Left colon (tissue), 2 donors: ENCODE data around the gene ARHGAP12. TPM values are rescaled to one million over a fixed set of nuclear protein-coding genes. Genes with fewer than 3 reads are reported as not detected.

ENCODE experiments used
- ATAC-seq: fragments of 200-7000 bp; cut with Tn5 transposase; one replicate; pipeline ENCODE4 v1.9.1; 2020; ENCODE audit warnings: mild to moderate bottlenecking, moderate library complexity
- DNase-seq, 2 donors: peaks; one replicate each; pipeline ENCODE4 v3.0.0-alpha.2; 2020
- intact Hi-C, 2 donors: fragments of 100-400 bp; cut with DNase I in 1 of 2; cut with micrococcal nuclease in 1 of 2; formaldehyde crosslinking; loops; one replicate each; pipeline versions ENCODE4 v1.11.2 to v1.14.0; 2022; cut with DNase I, micrococcal nuclease
- total RNA-seq, 2 donors: library from RNA; stranded (reverse); fragmentation: NEBNext Ultra II Directional; extraction: Animal tissue kit (Norgen Biotek cat#: 25700); gene quantifications; one replicate each; pipeline ENCODE4 v1.2.1, GENCODE V29; 2021
- donor health status: DM: no; HTN: no; CAD: no.
- donor health status: DM: yes; HTN: yes; CAD: no.

The ARHGAP12 gene
- total RNA-seq, 2 donors from 2014 or later: 38.2 to 46.9 TPM

GRCh38 chr10:31953480-31953879 is 24.8 kb upstream of the ARHGAP12 start:
- intact Hi-C loops: no loop called here
- ATAC-seq: no peak
- DNase-seq: no peak

GRCh38 chr10:31953080-31953479 is 24.4 kb upstream of the ARHGAP12 start:
- intact Hi-C loops: no loop called here

GRCh38 chr10:31952066-31952465 is 23.4 kb upstream of the ARHGAP12 start:
- DNase-seq: no peak
- no peak for ATAC-seq
- intact Hi-C loops: no loop called here

More at GRCh38 chr10:31953080-31953479, 24.4 kb upstream of the ARHGAP12 start:
- ATAC-seq (no peak), DNase-seq (no peak)

GRCh38 chr10:31949266-31949665 is 20.6 kb upstream of the ARHGAP12 start:
- intact Hi-C loops: loop anchor here in 1 of 2 donors (5.0 kb wide), 1 partner anchor 87 kb away; no protein-coding TSS in a partner anchor
- ATAC-seq (no peak), DNase-seq (no peak)

GRCh38 chr10:31948021-31948420 is 19.4 kb upstream of the ARHGAP12 start:
- DNase-seq: no peak
- peak; percentile 7 for ATAC-seq
- intact Hi-C loops: loop anchor here in 1 of 2 donors (5.0 kb wide), 1 partner anchor 86 kb away; no protein-coding TSS in a partner anchor

- DNase-seq (no peak), ATAC-seq (peak; percentile 91)
- intact Hi-C loops: loop anchor here in 1 of 2 donors (5.0 kb wide), 1 partner anchor 85 kb away; no protein-coding TSS in a partner anchor
Measured at GRCh38 chr10:31947144-31947926, 18.7 kb upstream of the ARHGAP12 start.

GRCh38 chr10:31945392-31945791 is 16.8 kb upstream of the ARHGAP12 start:
- DNase-seq: no peak
- intact Hi-C loops: loop anchor here in 1 of 2 donors (5.0 kb wide), 1 partner anchor 83 kb away; no protein-coding TSS in a partner anchor
- ATAC-seq: no peak

GRCh38 chr10:31944071-31944433 is 15.4 kb upstream of the ARHGAP12 start:
- intact Hi-C loops: no loop called here
- DNase-seq: no peak
- no peak for ATAC-seq

GRCh38 chr10:31942892-31943291 is 14.3 kb upstream of the ARHGAP12 start:
- peak; percentile 70 for ATAC-seq
- no peak for DNase-seq
- intact Hi-C loops: no loop called here

- intact Hi-C loops: no loop called here
- ATAC-seq (no peak), DNase-seq (no peak)
Measured at GRCh38 chr10:31942435-31942834, 13.8 kb upstream of the ARHGAP12 start.

- intact Hi-C loops: no loop called here
- peak; percentile 18 to 45 for DNase-seq
- ATAC-seq: peak; percentile 52
Measured at GRCh38 chr10:31940839-31941653, 12.4 kb upstream of the ARHGAP12 start.

- intact Hi-C loops: no loop called here
- no peak for ATAC-seq
- DNase-seq: no peak
Measured at GRCh38 chr10:31939797-31940708, 11.4 kb upstream of the ARHGAP12 start.

- ATAC-seq: peak; percentile 43
- intact Hi-C loops: no loop called here
- peak in 1 of 2 donors; percentile 16 for DNase-seq
Measured at GRCh38 chr10:31937371-31937770, 8.7 kb upstream of the ARHGAP12 start.

GRCh38 chr10:31936933-31937332 is 8.3 kb upstream of the ARHGAP12 start:
- no peak for DNase-seq
- peak; percentile 96 for ATAC-seq
- intact Hi-C loops: no loop called here

- no peak for ATAC-seq
- intact Hi-C loops: no loop called here
- no peak for DNase-seq
Measured at GRCh38 chr10:31936086-31936485, 7.5 kb upstream of the ARHGAP12 start.

GRCh38 chr10:31935678-31936077 is 7.0 kb upstream of the ARHGAP12 start:
- DNase-seq (no peak), ATAC-seq (no peak)
- intact Hi-C loops: no loop called here

GRCh38 chr10:31932838-31933237 is 4.2 kb upstream of the ARHGAP12 start:
- no peak for DNase-seq
- no peak for ATAC-seq
- intact Hi-C loops: no loop called here

GRCh38 chr10:31930856-31931255 is 2.2 kb upstream of the ARHGAP12 start:
- ATAC-seq: no peak
- no peak for DNase-seq
- intact Hi-C loops: no loop called here
